Endothelial cell of umbilical vein (primary cell): ENCODE results near the gene ASPHD1. TPM values are rescaled to one million over a fixed set of nuclear protein-coding genes. Genes with fewer than 3 reads are reported as not detected.

ENCODE experiments used
- BruUV-seq: library from RNA; stranded (reverse); fragments of 400-500 nt; replicated peaks from 2 replicates; lab custom pipeline; 2021; lab: Mats Ljungman, UMichigan
- CTCF ChIA-PET: fragments of 300-600, 350-600 bp; sonication (Branson Sonifier 250); formaldehyde crosslinking; loops from one replicate; lab custom pipeline; 2021; ENCODE audit warnings: antibody characterized with exemption, inconsistent platforms; lab: Charles Lee
- POLR2A ChIA-PET: fragments of 300-600, 350-600 bp; sonication (Branson Sonifier 250); formaldehyde crosslinking; loops from one replicate; lab custom pipeline; 2021; ENCODE audit warnings: antibody characterized with exemption, inconsistent platforms; lab: Charles Lee
- DNase-seq: peaks from one replicate; pipeline ENCODE4 v3.0.0-alpha.2; 2011; ENCODE audit warnings: low read depth, low spot score
- FAIRE-seq: peaks from 2 replicates; lab custom pipeline; 2011; peaks lifted over from hg19 to GRCh38; lab: Jason Lieb, UNC
- H2AFZ ChIP-seq: 2 replicates; pipeline ENCODE4 v1.6.0; 2012; ENCODE audit warnings: low read depth, low read length, control low read depth, inconsistent platforms
- H3K27ac ChIP-seq: 2 replicates; pipeline ENCODE4 v1.5.1; 2011; ENCODE audit warnings: low read depth, mild to moderate bottlenecking, control low read depth, low read length, moderate library complexity; ENCODE audit not compliant: insufficient read depth
- H3K27me3 ChIP-seq, 2 experiments: 2 replicates each; pipeline versions ENCODE4 v1.6.0 to v1.6.1; 2011; ENCODE audit warnings: low read length in 2 of 2, mixed read lengths in 1 of 2; ENCODE audit not compliant: control insufficient read depth in 2 of 2, insufficient read depth in 2 of 2
- H3K36me3 ChIP-seq, 2 experiments: 2 replicates in 1 of 2; 3 replicates in 1 of 2; pipeline ENCODE4 v1.5.1; 2011; ENCODE audit warnings: low read length in 2 of 2, mild to moderate bottlenecking in 1 of 2, moderate library complexity in 1 of 2; ENCODE audit not compliant: control insufficient read depth in 2 of 2, insufficient read depth in 2 of 2; ENCODE audit errors: extremely low read depth in 1 of 2
- H3K4me1 ChIP-seq: 3 replicates; pipeline ENCODE4 v1.5.1; 2011; ENCODE audit warnings: mild to moderate bottlenecking, low read length; ENCODE audit not compliant: control insufficient read depth, insufficient read depth; ENCODE audit errors: extremely low read depth
- H3K4me2 ChIP-seq: 2 replicates; pipeline ENCODE4 v1.6.1; 2011; ENCODE audit warnings: low read length, control low read depth, mixed read lengths; ENCODE audit not compliant: insufficient read depth
- H3K4me3 ChIP-seq, 3 experiments: fragments of 200-600 bp in 1 of 3; sonication (generic), shearing (Covaris generic) in 1 of 3; replicated peaks in 1 of 3; 2 replicates each; pipeline ENCODE4 v1.5.1; 2011 to 2016; ENCODE audit warnings: control low read depth in 3 of 3, low read length in 3 of 3, mild to moderate bottlenecking in 2 of 3, inconsistent platforms in 1 of 3, low read depth in 1 of 3, moderate library complexity in 1 of 3; ENCODE audit not compliant: insufficient read depth in 1 of 3
- H3K79me2 ChIP-seq: 2 replicates; pipeline ENCODE4 v1.6.0; 2012; ENCODE audit warnings: low read length, inconsistent platforms; ENCODE audit not compliant: control insufficient read depth, insufficient read depth
- H3K9ac ChIP-seq: replicated peaks from 2 replicates; pipeline ENCODE3; 2011; ENCODE audit warnings: low read length, control low read depth; ENCODE audit not compliant: insufficient read depth; ENCODE audit errors: extremely low read depth
- H3K9me1 ChIP-seq: replicated peaks from 3 replicates; pipeline ENCODE4 v1.6.0; 2011; ENCODE audit warnings: mild to moderate bottlenecking, low read length; ENCODE audit not compliant: control insufficient read depth, insufficient read depth; ENCODE audit errors: extremely low read depth
- H3K9me3 ChIP-seq: replicated peaks from 2 replicates; pipeline ENCODE4 v1.5.1; 2012; ENCODE audit warnings: low read length, inconsistent platforms; ENCODE audit not compliant: control insufficient read depth, insufficient read depth
- H4K20me1 ChIP-seq: replicated peaks from 2 replicates; pipeline ENCODE3; 2011; ENCODE audit warnings: mild to moderate bottlenecking, low read length; ENCODE audit not compliant: control insufficient read depth, insufficient read depth; ENCODE audit errors: extremely low read depth
- EZH2 ChIP-seq: IDR thresholded peaks from 2 replicates; pipeline ENCODE4 v1.6.1; 2012; ENCODE audit warnings: borderline replicate concordance, low read depth, mild to moderate bottlenecking, moderate library complexity, low read length, inconsistent platforms; ENCODE audit not compliant: severe bottlenecking
- FOS ChIP-seq: IDR thresholded peaks from 2 replicates; pipeline ENCODE4 v1.6.1; 2011; ENCODE audit warnings: mild to moderate bottlenecking, low read length, moderate library complexity, borderline replicate concordance; ENCODE audit not compliant: insufficient read depth
- GATA2 ChIP-seq: IDR thresholded peaks from 2 replicates; pipeline ENCODE4 v1.7.0; 2011; ENCODE audit warnings: low read depth, mild to moderate bottlenecking, moderate library complexity, mixed read lengths, low read length; ENCODE audit not compliant: insufficient read length, insufficient read depth
- JUN ChIP-seq: IDR thresholded peaks from 2 replicates; pipeline ENCODE4 v1.6.1; 2011; ENCODE audit warnings: borderline replicate concordance, low read depth; ENCODE audit not compliant: insufficient read length, insufficient read depth
- MYC ChIP-seq: IDR thresholded peaks from one replicate; pipeline ENCODE4 v1.6.1; 2011; ENCODE audit warnings: mild to moderate bottlenecking, low read depth, low read length
- POLR2A ChIP-seq: IDR thresholded peaks from 2 replicates; pipeline ENCODE4 v1.6.1; 2012; ENCODE audit warnings: low read depth, mild to moderate bottlenecking, control low read depth, low read length
- POLR2AphosphoS5 ChIP-seq: IDR thresholded peaks from 2 replicates; pipeline ENCODE4 v1.6.1; 2012; ENCODE audit warnings: low read depth, mild to moderate bottlenecking, control low read depth, low read length, moderate library complexity; ENCODE audit not compliant: insufficient read depth
- dilution Hi-C: fragments of 300-500 bp; cut with MboI; formaldehyde crosslinking; loops from one replicate; pipeline ENCODE4 v1.15.0; 2019; ENCODE audit warnings: low sequenced_read_pairs; ENCODE audit not compliant: extremely low pct_ligation_motif_present
- intact Hi-C: fragments of 100-400 bp; cut with micrococcal nuclease; formaldehyde crosslinking; loops from one replicate; pipeline ENCODE4 v1.10.0; 2022
- polyA plus RNA-seq, 4 experiments: library from polyadenylated mRNA; depleted of rRNA in 3 of 4; stranded (reverse) in 3 of 4; unstranded in 1 of 4; fragments of >200 nt; gene quantifications; 2 replicates each; pipeline versions ENCODE4 v1.2.1 to v1.2.3, GENCODE V29; 2011 to 2012; ENCODE audit warnings: missing spikeins in 1 of 4
- total RNA-seq: library from RNA; stranded (reverse); gene quantifications from 2 replicates; pipeline ENCODE4 v1.2.3, GENCODE V29; 2021
- TF ChIP-seq, protein P1 (sequence below), 2 donors: IDR thresholded peaks; 1 replicate in 1 of 2; 2 replicates in 1 of 2; pipeline ENCODE4 v1.5.1; 2011; ENCODE audit warnings: low read length in 2 of 2, mild to moderate bottlenecking in 2 of 2, moderate library complexity in 2 of 2, control low read depth in 1 of 2, inconsistent platforms in 1 of 2, low read depth in 1 of 2; ENCODE audit not compliant: insufficient read depth in 1 of 2; ENCODE audit errors: extremely low read depth in 1 of 2
- TF ChIP-seq, protein P2 (sequence below): IDR thresholded peaks from 2 replicates; pipeline ENCODE4 v1.6.1; 2011; ENCODE audit not compliant: insufficient read depth, insufficient read length

The ASPHD1 gene
- total and polyA plus RNA-seq, 2 donors (not counting 3 experiments of a cell fraction or from before 2014, with no cell fraction given): 0.90 to 1.2 TPM

DNA sequence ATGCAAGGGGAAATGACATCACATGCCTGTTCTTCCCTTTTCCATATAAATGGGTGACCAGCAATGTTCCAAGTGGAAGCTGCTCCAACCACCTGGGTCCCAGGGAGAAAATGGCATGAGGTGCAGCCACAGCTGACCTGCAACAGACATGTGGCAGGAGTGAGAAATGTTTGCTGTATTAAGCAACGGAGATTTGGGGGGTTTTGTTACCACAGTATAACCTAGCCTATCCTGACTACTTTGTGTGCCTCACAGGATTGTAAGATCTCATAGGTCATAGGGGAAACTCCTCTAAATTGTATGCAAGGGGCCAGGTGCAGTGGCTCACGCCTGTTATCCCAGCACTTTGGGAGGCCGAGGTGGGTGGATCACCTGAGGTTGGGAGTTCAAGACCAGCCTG lies 49.3 kb upstream of the ASPHD1 start:
- dilution Hi-C loops (no loop called here), intact Hi-C loops (no loop called here)
- no peak overlapping the region for H3K4me3 ChIP-seq
- no peaks in the 10 kb centered on the region for H3K79me2 ChIP-seq
- ChIA-PET CTCF (interaction anchor here (0.6 to 5.2 kb wide), 3 partner anchors 23 to 186 kb away, joined by 3 to 140 read pairs (median 4); partner anchors contain the start of genes MVP and PAGR1), POLR2A (interaction anchor here (0.6 to 0.7 kb wide), 2 partner anchors 74 to 152 kb away, joined by 3 to 6 read pairs; no protein-coding TSS in a partner anchor)
- H3K4me1 ChIP-seq: peaks cover 5% of the 10 kb centered on the region
- DNase-seq: no peak
- FAIRE-seq: no peak
- H3K4me2 ChIP-seq: no peak overlapping the region
- no peaks in the 10 kb centered on the region for H4K20me1 ChIP-seq
- H3K36me3 ChIP-seq: peaks cover 0 to 11% of the 10 kb centered on the region in 2 experiments
- no peak overlapping the region for H2AFZ ChIP-seq
- no peak for TF ChIP-seq FOS
- no peak for TF ChIP-seq GATA2
- TF ChIP-seq POLR2AphosphoS5: no peak
- TF ChIP-seq POLR2A: no peak
- TF ChIP-seq MYC: no peak
- TF ChIP-seq, protein P1, sequence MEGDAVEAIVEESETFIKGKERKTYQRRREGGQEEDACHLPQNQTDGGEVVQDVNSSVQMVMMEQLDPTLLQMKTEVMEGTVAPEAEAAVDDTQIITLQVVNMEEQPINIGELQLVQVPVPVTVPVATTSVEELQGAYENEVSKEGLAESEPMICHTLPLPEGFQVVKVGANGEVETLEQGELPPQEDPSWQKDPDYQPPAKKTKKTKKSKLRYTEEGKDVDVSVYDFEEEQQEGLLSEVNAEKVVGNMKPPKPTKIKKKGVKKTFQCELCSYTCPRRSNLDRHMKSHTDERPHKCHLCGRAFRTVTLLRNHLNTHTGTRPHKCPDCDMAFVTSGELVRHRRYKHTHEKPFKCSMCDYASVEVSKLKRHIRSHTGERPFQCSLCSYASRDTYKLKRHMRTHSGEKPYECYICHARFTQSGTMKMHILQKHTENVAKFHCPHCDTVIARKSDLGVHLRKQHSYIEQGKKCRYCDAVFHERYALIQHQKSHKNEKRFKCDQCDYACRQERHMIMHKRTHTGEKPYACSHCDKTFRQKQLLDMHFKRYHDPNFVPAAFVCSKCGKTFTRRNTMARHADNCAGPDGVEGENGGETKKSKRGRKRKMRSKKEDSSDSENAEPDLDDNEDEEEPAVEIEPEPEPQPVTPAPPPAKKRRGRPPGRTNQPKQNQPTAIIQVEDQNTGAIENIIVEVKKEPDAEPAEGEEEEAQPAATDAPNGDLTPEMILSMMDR (IDR thresholded peaks at IDR 0.05; ENCODE audit: extremely low read depth in 1 of 2, insufficient read depth in 1 of 2, low read depth in 1 of 2, low read length in 2 of 2): no peak
- TF ChIP-seq, protein P2, sequence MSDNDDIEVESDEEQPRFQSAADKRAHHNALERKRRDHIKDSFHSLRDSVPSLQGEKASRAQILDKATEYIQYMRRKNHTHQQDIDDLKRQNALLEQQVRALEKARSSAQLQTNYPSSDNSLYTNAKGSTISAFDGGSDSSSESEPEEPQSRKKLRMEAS: no peak
- no peak for TF ChIP-seq JUN
- TF ChIP-seq EZH2: no peak
- H3K9me1 ChIP-seq: no peaks in the 10 kb centered on the region
- H3K27ac ChIP-seq: no peak overlapping the region
- BruUV-seq: no TSS peak
- no peaks in the 10 kb centered on the region for H3K27me3 ChIP-seq
- no peaks in the 10 kb centered on the region for H3K9me3 ChIP-seq
- H3K9ac ChIP-seq: no peak overlapping the region
